Putamen (tissue), 1 donor: Measurements from ENCODE around the gene PAPSS2.

Source experiments
- DNase-seq: peaks from one replicate; pipeline ENCODE4 v3.0.0-alpha.2; 2016; ENCODE audit warnings: low spot score

The PAPSS2 gene

DNA sequence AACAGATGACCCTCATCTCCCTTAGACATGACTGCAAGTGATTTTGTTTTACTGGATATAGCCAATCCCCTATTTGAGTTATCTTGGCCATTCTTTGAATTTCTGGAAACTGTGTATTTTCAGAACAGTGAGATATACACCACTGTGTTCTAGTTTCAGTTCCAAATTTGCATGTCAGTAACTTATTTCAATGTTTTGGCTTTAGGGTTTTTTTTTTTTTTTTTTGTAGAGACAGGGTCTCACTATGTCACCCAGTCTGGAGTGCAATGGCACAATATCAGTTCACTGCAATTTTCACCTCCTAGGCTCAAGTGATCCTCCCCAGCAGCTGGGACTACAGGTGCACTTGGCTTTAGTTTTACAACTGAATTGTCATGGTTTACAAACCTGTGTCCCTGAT lies 91.1 kb downstream of the PAPSS2 start:
- DNase-seq = no peak

DNA sequence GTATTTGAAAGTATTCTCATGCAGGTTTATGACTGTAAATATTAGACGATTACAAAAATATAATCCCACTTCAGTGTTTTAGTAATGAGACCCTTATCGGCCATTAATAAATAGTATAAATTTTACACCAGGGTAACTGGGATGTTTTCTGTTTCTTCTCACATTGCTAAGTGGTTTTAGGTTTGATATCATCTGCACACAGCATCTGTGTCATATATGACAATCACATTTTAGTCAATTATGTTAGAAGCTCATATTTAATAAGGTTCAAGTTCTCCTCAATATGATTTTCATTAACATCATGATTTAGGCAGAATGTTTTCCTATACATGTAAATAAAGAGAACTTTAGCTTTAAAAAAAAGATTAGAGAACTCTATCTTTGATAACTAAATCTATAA lies 91.6 kb downstream of the PAPSS2 start:
- DNase-seq = no peak

DNA sequence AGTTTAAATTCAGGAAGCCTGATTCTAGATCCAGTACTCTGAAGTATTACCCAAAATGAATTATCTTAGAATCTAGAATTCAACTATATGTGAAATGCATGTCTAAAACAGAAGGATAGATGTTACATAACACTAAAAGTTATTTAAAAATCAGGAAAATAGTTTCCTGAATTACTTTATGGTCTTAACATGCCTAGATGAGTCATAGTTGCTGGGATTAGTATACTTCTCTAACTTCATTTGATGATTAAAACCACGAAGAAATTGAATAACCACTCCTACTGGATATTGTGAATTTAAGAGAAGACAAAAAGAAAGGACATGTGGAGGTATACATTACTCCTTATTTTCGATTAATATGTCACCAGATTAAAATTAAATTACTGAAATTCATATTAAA lies 92.9 kb downstream of the PAPSS2 start:
- DNase-seq = no peak

DNA sequence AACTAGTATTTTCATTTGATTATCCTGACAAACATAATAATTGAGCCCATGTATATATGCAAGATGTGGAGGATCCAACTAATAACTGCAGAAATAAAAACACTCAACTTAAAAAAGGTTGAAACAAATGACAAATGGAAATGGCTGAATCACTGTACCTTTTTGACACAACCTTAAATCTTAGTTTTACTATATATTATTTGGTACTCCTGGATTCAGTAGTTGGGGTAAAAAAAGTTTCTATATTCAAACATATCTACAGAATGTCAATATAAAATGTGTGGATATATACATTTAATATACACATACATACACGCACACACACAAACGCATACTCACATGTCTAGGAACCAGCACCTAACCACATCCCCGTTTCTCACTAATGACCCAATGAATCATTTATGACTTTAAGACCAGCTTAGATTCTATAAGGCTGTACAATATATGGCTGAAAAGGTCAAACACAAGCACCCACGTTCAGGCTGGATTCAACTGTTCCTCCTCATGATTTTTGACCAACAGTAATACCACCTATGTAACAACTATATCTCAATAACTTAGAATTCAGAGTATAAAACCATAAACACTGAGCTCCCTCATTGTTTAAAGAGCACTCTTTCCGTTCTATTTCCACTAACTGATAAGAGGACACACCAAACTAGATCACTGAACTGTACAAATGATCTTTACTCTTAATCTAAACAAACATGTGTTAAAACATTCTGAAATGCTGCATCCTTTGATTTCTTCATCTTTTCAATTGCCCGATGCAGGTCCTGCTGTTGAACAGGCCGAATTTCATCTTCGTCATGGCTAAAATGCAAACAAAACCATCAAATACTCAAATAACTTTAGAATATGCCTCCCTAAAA lies 94.6 kb downstream of the PAPSS2 start:
- no peak for DNase-seq

DNA sequence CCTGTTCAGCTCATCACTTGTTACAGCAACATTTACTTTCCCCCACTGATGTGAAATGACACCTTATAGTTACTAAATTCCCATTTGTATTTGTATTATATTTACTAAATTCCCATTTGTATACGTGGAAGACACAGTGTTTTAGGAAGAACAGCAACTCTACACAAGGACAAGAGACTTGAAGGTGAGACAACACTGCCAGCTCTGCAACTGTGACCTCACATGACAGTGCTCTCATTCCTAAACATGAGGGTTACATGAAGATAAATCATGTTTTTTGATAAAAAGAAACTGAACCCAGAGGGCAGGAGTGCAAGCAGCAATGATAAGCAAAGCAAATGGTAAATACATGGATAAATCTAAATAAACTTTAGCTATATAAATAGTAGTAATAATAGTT lies 98.0 kb downstream of the PAPSS2 start:
- DNase-seq = no peak

DNA sequence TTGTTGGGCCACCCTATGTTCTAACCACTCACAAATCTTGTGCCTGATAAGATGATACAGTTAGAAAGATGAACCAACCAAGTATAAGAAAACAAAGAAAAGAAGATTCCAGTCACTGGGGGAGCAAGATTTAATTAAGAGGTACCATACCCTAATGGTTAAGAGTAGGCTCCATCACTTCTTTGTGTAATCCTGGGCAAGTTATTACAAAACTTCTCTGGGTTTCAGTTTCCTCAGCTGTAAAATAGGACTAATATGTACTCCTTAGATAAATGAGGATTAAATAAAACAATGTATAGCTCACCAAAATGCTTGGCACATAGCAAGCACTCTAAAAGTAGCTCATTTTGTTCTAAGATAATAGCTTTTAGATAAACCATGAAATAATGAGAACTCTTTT lies 99.9 kb downstream of the PAPSS2 start:
- DNase-seq = no peak

DNA sequence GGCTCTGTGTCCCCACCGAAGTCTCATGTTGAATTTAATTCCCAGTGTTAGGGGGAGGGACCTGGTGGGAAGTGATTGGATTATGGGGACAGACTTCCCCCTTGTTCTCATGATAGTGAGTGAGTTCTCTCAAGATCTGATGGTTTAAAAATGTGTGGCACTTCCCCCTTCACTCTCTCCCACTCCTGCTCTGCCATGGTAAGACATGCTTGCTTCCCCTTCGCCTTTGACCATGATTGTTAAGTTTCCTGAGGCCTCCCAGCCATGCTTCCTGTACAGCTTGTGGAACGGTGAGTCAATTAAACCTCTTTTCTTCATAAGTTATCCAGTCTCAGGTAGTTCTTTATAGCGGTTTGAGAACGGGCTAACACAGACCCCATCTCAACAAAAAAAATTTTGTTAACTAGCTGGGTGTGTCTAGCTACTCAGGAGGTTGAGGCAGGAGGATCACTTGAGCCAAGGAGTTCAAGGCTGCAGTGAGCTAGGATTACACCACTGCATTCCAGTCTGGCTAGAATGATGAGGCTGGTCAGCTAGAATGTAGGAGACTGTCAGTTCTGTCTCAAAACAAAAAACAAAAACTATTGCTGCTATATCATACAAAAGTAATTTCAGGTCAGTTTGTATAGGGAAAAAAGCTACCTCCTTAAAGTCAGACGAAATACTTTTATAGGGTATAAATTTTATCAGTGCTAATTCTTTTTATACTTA lies 100.7 kb downstream of the PAPSS2 start:
- no peak for DNase-seq

DNA sequence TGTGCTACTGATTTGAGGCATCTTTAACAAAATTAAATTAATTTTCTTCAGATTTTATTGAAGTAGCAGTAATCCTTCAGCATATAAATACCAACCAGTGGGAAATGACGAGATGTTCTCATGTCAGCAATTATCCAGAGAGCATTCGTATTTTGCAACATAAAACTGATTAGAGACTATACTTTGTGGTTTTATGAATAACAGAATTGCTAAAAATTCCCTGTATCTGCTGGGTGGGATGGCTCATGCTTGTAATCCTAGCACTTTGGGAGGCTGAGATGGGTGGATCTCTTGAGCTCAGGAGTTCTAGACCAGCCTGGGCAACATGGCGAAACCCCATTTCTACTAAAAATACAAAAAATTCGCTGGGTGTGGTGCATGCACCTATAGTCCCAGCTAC lies 101.5 kb downstream of the PAPSS2 start:
- no peak for DNase-seq

DNA sequence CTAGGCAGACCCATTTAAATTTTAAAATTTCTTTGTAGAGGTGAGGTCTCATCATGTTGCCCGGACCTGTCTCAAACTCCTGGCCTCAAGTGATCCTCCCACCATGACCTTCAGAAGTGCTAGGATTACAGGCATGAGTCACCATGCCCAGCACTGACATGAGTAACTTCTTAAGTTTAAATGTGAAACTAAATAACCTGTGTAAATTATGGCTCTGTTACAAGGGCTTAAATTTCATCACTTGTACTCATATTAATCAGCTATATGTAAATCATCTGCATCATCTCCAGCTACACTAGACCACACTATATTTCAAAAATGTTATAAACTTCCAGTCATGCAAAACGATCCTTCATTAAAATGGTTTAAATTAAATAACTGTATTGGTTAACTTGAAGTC lies 102.2 kb downstream of the PAPSS2 start:
- no peak for DNase-seq

DNA sequence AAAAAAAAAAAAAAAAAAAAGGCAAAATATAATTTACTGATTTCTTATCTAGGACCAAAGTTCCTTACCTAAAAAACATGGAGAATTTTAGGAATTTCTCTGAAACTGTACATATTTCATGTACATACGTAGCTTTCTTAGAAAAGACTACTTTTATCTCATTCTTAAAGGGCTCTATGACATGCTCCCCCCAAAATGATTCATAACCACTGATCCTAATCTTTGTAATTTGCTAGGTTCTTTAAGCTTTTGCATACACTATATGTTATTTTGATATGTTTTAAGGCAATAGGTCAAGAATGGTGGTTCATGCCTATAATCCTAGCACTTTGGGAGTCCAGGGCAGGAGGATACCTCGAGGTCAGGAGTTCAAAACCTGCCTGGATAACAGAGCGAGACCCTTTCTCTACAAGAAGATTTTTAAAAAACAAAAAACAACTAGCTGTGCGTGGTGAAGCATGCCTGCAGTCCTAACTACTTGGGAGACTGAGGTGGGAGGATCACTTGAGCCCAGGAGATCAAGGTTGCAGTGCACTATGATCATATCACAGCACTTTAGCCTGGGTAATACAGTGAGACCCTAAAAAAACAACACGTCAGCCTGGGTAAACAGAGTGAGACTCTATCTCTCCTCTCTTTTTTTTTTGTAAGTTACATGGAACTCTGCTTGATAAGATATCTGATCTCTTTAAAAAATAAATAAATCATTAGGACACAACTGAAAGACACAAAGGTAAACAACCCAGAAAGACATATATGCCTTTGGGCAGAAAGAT lies 103.6 kb downstream of the PAPSS2 start:
- no peak for DNase-seq

DNA sequence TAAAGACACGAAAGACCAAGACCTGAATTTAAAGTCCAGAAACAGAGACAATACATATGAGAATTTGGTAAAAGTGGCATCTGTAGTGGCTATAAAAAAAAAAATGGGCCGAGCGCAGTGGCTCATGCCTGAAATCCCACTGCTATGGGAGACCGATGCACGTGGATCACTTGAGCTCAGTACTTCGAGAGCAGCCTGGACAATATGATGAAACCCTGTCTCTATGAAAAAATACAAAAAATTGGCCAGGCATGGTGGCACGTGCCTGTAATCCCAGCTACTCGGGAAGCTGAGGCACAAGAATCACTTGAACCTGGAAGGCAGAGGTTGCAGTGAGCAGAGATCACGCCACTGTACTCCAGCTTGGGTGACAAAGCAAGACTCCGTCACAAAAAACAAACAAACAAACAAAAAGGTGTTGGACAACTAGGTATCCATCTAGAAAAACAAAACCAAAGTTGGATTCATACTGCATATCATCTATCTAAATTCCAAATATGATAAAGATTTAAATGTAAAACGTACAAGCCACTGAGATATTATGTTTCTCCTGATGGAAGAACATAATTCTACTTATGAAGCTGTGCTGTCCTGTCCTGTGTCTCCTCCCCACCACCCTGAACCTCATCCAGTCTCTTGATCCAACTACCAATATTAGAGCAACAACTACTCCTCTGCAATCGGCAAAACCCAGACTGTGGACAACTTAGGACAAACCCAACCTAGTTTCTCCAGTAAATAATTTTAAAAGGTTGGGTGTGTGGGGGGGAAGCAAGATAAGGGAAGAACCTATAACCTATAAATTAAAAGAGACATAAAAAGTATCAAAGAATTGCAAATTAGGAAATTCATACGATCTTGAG lies 104.6 kb downstream of the PAPSS2 start:
- no peak for DNase-seq

DNA sequence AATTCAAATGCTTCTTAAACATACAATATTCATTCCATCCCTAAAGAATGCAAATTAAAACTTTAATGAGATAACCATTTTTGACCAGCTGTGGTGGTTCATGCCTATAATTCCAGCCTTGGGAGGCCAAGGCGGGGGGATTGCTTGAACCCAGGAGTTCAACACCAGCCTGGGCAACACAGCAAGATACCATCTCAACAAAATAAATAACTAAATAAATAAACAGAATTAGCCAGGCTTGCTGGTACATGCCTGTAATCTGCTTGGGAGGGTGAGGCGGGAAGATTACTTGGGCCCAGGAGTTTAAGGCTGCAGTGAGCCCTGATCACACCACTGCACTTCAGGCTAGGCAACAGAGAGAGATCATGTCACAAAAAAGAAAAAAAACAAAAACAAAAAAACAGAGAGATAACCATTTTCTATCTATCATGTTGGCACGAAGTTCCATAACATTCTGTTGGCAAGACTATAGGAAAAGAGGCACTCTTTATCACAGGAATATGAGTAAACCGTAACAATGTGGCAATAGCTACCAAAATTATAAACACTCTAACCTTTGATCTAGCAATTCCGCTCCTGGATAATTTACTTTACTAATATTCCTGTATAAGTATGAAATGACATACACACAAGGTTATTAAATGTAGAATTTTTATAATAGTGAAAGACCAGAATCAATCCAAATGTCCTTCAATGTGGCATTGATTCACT lies 106.1 kb downstream of the PAPSS2 start:
- DNase-seq = no peak

DNA sequence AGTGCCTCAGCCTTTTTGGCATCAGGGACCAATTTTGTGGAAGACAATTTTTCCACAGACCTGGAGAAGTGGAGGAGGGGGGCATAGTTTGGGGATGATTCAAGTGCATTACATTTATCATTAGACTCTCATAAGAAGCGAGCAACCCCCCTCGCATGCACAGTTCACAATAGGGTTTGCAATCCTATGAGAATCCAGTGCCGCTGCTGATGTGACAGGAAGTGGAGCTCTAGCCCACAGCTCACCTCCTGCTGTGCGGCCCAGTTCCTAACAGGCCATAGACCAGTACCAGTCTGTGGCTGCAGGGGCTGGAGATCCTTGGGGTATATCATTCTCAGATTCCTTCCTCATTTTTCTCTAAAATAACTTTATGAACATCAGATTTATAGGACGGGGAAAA lies 107.6 kb downstream of the PAPSS2 start:
- no peak for DNase-seq

DNA sequence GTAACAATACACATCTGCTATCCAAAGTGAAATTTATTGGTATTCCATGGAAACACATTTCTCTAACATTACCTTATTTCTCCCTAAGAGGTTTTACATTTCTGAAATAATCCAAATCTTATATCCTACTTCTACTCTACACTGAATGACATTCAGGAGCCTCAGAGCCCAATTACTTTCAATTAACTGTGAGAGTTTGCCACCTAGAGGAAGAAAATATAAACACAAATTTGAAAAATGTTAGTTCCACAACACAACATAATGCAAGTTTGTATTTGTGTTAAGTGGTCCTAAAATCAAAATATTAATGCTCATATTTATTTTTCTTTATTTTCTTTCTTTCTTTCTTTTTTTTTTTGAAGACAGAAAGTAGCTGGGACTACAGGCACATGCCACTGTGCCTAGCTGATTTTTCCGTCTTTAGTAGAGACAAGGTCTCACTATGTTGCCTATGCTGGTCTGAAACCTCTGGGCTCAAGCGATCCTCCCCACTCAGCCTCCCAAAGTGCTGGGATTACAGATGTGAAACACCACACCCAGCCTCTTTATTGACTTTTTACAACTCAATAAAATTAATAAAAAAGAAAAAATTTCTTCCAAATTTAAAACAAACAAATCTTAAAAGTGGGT lies 112.3 kb downstream of the PAPSS2 start:
- no peak for DNase-seq

DNA sequence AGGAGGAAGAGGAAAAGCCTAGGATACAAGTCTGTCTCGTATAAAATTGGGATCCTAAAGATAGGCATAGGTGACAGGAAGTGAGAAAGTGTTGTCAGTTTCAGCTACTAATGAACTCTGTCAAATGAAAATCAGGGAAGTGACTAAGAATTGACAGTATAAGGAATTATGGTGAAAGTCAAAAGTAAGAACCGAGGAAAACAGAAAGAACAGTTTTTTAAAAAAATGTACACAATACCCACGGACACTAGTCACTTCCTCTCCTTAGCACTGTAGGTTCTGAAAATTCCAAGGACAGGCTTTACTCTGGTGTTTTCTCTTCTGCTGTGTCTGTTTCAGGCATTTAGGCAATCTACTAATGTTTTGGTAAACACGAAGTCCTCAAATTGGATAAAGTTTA lies 116.1 kb downstream of the PAPSS2 start:
- no peak for DNase-seq

DNA sequence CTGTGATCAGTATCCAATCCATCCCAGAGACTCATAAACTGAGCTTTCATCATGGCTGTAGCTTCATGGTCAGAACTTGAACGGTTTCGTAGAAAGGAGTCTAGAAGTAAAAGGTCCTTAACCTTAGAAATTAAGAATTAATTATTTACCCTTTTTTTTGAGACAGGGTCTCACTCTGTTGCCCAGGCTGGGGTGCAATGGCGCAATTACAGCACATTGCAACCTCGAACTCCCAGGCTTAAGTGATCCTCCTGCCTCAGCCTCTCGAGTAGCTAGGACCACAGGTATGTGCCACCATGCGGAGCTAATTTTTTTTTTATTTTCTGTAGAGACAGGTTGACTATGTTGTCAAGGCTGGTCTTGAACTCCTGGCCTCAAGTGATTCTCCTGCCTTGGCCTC lies 116.7 kb downstream of the PAPSS2 start:
- no peak for DNase-seq

DNA sequence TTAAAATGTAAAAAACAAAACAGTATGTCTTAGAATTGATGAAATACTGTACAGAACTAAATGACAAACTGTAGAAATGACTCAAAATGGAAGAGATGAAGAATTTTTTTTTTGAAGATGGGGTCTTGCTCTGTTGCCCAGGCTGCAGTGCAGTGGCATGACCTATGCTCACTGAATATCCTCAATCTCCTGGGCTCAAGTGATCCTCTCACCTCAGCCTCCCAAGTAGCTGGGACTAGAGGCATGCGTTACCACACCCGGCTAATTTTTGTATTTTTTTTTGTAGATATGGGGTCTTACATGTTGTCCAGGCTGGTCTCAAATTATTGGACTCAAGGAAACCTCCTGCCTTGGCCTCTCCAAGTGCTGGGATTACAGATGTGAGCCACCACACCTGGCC lies 121.9 kb downstream of the PAPSS2 start:
- DNase-seq = no peak

DNA sequence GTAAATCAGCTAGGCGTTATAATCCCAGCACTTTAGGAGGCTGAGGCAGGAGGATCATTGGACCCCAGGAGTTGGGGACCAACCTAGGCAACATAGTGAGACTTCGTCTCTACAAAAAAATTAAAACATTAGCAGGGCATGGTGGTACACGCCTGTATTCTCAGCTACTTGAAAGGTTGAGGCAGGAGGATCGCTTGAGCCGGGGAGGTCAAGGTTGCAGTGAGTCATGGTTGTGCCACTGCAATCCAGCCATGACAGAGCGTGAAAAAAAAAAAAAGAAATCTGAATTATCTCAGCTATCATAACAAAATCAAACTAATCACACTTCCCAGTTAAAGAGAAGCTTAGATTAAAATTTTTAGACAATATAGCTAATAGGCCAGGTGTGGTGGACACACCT lies 123.0 kb downstream of the PAPSS2 start:
- no peak for DNase-seq

DNA sequence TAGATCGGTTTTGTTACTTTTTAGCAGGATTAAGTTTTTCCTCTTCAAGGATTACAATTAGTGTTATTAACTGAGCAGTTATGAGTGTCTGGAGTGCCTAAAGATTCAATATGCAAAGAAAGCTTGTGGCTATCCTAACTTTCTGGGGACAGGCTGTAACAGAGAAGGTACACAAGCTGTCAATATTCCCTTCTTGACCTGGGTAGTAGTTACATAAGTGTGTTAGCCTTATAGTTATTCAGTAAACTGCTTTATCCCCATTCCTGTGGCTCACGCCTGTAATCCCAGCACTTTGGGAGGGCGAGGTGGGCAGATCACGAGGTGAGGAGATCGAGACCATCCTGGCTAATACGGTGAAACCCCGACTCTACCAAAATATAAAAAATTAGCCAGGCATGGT lies 126.7 kb downstream of the PAPSS2 start:
- no peak for DNase-seq

DNA sequence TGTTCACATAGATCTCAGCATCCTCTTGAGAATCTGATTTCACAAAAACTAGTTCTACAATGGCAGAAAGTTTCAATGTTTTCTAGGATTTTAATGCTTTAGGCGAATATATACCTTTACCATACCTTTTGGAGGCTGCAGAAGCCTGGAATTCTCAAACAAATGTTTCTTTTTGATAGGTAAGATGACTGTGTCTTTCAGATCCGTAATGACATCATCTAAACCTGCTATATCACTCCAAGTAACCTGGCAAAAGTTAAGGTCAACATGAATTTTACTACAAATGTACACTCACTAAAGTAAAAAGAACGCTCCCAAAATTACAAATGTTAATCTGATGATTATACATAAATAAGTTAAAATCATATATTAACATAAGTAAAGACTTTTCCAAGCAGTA lies 130.5 kb downstream of the PAPSS2 start:
- DNase-seq = no peak

DNA sequence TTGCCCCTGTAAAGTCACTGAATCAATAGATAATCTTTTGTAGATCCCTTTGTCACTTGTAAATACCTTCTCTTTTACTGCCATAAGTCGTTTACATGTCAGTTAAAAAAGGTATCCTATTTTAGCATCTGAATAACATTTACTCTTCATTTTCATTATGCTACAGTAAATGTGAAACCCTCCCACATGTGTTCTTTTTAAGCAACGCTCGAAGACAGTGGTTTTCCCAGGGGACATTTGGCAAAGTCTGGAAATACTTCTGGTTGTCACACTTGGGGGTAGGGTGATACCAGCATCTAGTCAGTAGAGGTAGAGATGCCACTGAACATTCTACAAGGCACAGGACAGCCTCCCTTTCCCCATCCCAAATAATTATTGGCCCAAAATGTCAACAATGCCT lies 134.6 kb downstream of the PAPSS2 start:
- DNase-seq = no peak
